ENCODE results near the gene RNF212.

Gene RNF212

DNA sequence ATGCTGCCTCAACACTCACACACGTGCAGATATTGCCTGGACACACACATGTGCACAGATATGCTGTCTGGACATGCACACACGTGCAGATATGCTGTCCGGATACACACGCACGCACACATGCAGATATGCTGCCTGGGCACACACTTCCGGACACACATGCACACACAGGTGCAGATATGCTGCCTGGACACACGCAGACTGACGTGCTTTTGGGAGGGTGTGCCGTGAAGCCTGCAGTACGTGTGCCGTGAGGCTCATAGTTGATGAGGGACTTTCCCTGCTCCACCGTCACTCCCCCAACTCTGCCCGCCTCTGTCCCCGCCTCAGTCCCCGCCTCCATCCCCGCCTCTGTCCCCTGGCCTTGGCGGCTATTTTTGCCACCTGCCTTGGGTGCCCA lies 87.2 kb downstream of the RNF212 start:
- no peaks in the 10 kb centered on the region for H3K9me3 Mint-ChIP-seq
- no peak overlapping the region for H3K27ac Mint-ChIP-seq
- H3K4me3 Mint-ChIP-seq = no peak overlapping the region

GRCh38 chr4:1024882-1025545 lies 88.3 kb downstream of the RNF212 start:
- Mint-ChIP-seq H3K27me3 (ENCODE audit: low read depth) (no peaks in the 10 kb centered on the region), H3K27ac (no peak overlapping the region), H3K9me3 (no peaks in the 10 kb centered on the region), H3K36me3 (ENCODE audit: low read depth) (peaks cover 2% of the 10 kb centered on the region), H3K4me1 (ENCODE audit: low read depth) (peaks cover 6% of the 10 kb centered on the region), H3K4me3 (no peak overlapping the region)

More for the DNA sequence above, 87.2 kb downstream of the RNF212 start:
- H3K36me3 Mint-ChIP-seq (ENCODE audit: low read depth) = peaks cover 2% of the 10 kb centered on the region
- no peaks in the 10 kb centered on the region for H3K27me3 Mint-ChIP-seq (ENCODE audit: low read depth)
- H3K4me1 Mint-ChIP-seq (ENCODE audit: low read depth) = peaks cover 6% of the 10 kb centered on the region

GRCh38 chr4:1023895-1024740 lies 89.2 kb downstream of the RNF212 start:
- no peak overlapping the region for H3K4me3 Mint-ChIP-seq
- H3K27ac Mint-ChIP-seq = no peak overlapping the region
- peaks cover 2% of the 10 kb centered on the region for H3K36me3 Mint-ChIP-seq (ENCODE audit: low read depth)
- peaks cover 6% of the 10 kb centered on the region for H3K4me1 Mint-ChIP-seq (ENCODE audit: low read depth)
- no peaks in the 10 kb centered on the region for H3K27me3 Mint-ChIP-seq (ENCODE audit: low read depth)
- no peaks in the 10 kb centered on the region for H3K9me3 Mint-ChIP-seq

DNA sequence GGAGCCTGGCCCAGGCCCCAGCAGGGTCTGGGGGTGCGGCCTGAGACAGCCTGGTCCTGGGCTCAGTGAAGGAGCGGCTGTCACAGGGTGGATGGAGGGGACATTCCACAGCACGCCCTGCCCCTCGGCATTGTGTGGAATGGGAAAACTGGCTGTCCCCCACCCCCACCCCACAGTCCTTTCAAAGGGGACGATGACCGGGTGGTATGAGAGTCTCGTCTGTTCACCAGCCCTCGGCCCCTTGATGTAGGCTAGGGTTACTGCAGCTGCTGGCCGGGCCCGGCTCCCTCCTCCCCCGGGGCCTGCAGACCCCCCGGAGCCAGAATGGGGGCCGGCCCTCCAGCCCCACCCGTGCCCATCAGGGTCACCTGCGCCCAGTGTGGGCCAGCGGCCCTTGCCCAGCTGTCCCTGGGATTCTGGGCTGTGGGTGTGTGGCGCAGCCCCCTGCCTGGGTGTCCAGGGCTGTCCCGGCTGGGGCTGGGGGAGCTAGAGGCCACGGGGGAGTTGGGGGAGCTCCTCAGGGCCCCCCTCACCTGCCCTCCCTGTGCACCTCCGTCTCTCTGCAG lies 90.2 kb downstream of the RNF212 start:
- Mint-ChIP-seq H3K9me3 (no peaks in the 10 kb centered on the region), H3K4me3 (no peak overlapping the region), H3K27me3 (ENCODE audit: low read depth) (no peaks in the 10 kb centered on the region), H3K4me1 (ENCODE audit: low read depth) (peaks cover 6% of the 10 kb centered on the region), H3K27ac (no peak overlapping the region), H3K36me3 (ENCODE audit: low read depth) (peaks cover 2% of the 10 kb centered on the region)

DNA sequence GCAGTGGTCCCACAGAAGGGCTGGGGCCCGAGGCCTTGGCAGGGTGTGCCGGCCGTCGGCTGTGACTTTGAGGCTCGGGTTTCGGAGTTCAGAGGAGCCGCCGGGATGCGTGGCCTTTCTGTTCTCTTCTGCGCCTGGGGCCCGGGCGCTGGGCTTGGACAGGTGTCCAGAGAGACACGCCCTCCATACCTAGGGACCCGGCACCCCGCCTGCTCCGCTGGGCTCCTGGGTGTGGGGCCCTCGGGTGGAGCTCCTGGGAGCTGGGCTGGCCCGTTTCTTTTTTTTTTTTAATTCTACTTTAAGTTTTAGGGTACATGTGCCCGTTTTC lies 90.7 kb downstream of the RNF212 start:
- H3K4me3 Mint-ChIP-seq = no peak overlapping the region
- H3K27me3 Mint-ChIP-seq (ENCODE audit: low read depth) = no peaks in the 10 kb centered on the region
- no peak overlapping the region for H3K27ac Mint-ChIP-seq
- H3K9me3 Mint-ChIP-seq = no peaks in the 10 kb centered on the region
- peaks cover 6% of the 10 kb centered on the region for H3K4me1 Mint-ChIP-seq (ENCODE audit: low read depth)
- H3K36me3 Mint-ChIP-seq (ENCODE audit: low read depth) = peaks cover 2% of the 10 kb centered on the region

GRCh38 chr4:1022051-1022738 lies 91.2 kb downstream of the RNF212 start:
- Mint-ChIP-seq H3K27me3 (ENCODE audit: low read depth) (no peaks in the 10 kb centered on the region), H3K9me3 (no peaks in the 10 kb centered on the region), H3K4me1 (ENCODE audit: low read depth) (peaks cover 6% of the 10 kb centered on the region), H3K4me3 (no peak overlapping the region), H3K36me3 (ENCODE audit: low read depth) (peaks cover 2% of the 10 kb centered on the region), H3K27ac (no peak overlapping the region)
